ENCODE data around the gene VEGFC. TPM values are rescaled to one million over a fixed set of nuclear protein-coding genes. Genes with fewer than 3 reads are reported as not detected.
A peak's percentile ranks its signal among the peaks of the same experiment; 100 is the strongest.

VEGFC gene
- total RNA-seq, 1 donor from 2014 or later: 8.7 TPM

- TF ChIP-seq, protein P1, sequence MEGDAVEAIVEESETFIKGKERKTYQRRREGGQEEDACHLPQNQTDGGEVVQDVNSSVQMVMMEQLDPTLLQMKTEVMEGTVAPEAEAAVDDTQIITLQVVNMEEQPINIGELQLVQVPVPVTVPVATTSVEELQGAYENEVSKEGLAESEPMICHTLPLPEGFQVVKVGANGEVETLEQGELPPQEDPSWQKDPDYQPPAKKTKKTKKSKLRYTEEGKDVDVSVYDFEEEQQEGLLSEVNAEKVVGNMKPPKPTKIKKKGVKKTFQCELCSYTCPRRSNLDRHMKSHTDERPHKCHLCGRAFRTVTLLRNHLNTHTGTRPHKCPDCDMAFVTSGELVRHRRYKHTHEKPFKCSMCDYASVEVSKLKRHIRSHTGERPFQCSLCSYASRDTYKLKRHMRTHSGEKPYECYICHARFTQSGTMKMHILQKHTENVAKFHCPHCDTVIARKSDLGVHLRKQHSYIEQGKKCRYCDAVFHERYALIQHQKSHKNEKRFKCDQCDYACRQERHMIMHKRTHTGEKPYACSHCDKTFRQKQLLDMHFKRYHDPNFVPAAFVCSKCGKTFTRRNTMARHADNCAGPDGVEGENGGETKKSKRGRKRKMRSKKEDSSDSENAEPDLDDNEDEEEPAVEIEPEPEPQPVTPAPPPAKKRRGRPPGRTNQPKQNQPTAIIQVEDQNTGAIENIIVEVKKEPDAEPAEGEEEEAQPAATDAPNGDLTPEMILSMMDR (IDR thresholded peaks at IDR 0.05; ENCODE audit: insufficient read depth, low read length, severe bottlenecking): no peak
- Histone ChIP-seq H3K27me3 (ENCODE audit: control insufficient read depth, insufficient read depth, low read length) (no peaks in the 10 kb centered on the region), H3K4me3 (ENCODE audit: low read depth, low read length) (no peak overlapping the region), H3K36me3 (ENCODE audit: control insufficient read depth, insufficient read depth, low read length) (peaks cover 1% of the 10 kb centered on the region)
- DNase-seq (ENCODE audit: low read depth): peak; percentile 71
- FAIRE-seq: no peak
These were observed 17.9 kb downstream of the VEGFC start for GRCh38 chr4:176774852-176775251.

DNA sequence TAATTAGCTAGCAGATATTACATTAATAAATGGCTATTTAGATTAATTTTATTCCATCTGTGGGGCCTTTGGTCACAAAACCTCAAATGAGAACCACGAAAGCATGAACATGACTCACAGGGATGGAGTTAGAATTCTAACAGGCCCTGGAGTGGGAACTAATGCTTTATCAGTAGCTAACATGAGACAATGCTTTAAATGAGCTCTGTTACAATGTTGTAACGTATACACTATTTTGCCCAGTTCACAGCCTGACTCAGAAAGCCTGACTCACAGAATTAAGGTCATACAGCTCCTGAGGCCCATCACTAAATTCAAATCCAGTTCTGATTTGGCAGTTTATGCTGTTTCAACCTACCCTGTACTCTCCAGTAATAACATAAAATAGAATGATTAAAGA lies 23.2 kb downstream of the VEGFC start:
- DNase-seq (ENCODE audit: low read depth) (peak; percentile 97), FAIRE-seq (no peak)
- H3K36me3 ChIP-seq (ENCODE audit: control insufficient read depth, insufficient read depth, low read length): peaks cover 1% of the 10 kb centered on the region
- no peaks in the 10 kb centered on the region for H3K27me3 ChIP-seq (ENCODE audit: control insufficient read depth, insufficient read depth, low read length)
- TF ChIP-seq, protein P1 (IDR thresholded peaks at IDR 0.05; ENCODE audit: insufficient read depth, low read length, severe bottlenecking): no peak
- no peak overlapping the region for H3K4me3 ChIP-seq (ENCODE audit: low read depth, low read length)

DNA sequence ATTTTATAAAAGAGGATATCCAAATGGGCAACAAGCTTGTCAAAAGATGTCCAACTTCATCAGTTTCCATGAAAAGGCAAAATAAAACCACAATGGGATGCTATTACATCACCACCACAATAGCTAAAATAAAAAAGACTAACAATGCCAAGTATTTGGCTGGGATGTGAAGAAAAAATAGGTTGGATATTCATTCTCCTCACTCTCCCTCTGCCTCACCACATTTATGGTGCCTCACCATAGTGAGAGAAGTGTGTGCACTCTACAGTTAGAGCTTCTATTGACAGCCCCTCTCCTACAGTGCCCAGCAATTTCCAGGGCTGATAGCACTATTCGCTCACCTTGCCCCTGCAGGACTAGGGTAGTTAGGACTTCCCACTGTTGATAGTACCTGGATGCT lies 25.5 kb downstream of the VEGFC start:
- Histone ChIP-seq H3K4me3 (ENCODE audit: low read depth, low read length) (no peak overlapping the region), H3K36me3 (ENCODE audit: control insufficient read depth, insufficient read depth, low read length) (no peaks in the 10 kb centered on the region), H3K27me3 (ENCODE audit: control insufficient read depth, insufficient read depth, low read length) (no peaks in the 10 kb centered on the region)
- FAIRE-seq (no peak), DNase-seq (ENCODE audit: low read depth) (no peak)
- TF ChIP-seq, protein P1 (IDR thresholded peaks at IDR 0.05; ENCODE audit: insufficient read depth, low read length, severe bottlenecking): no peak

GRCh38 chr4:176762661-176763308 lies 29.9 kb downstream of the VEGFC start:
- FAIRE-seq (no peak), DNase-seq (ENCODE audit: low read depth) (no peak)
- Histone ChIP-seq H3K27me3 (ENCODE audit: control insufficient read depth, insufficient read depth, low read length) (no peaks in the 10 kb centered on the region), H3K36me3 (ENCODE audit: control insufficient read depth, insufficient read depth, low read length) (no peaks in the 10 kb centered on the region), H3K4me3 (ENCODE audit: low read depth, low read length) (no peak overlapping the region)
- TF ChIP-seq, protein P1 (IDR thresholded peaks at IDR 0.05; ENCODE audit: insufficient read depth, low read length, severe bottlenecking): no peak

GRCh38 chr4:176761872-176762271 lies 30.9 kb downstream of the VEGFC start:
- Histone ChIP-seq H3K27me3 (ENCODE audit: control insufficient read depth, insufficient read depth, low read length) (no peaks in the 10 kb centered on the region), H3K36me3 (ENCODE audit: control insufficient read depth, insufficient read depth, low read length) (no peaks in the 10 kb centered on the region), H3K4me3 (ENCODE audit: low read depth, low read length) (no peak overlapping the region)
- TF ChIP-seq, protein P1 (IDR thresholded peaks at IDR 0.05; ENCODE audit: insufficient read depth, low read length, severe bottlenecking): no peak
- no peak for DNase-seq (ENCODE audit: low read depth)
- no peak for FAIRE-seq

DNA sequence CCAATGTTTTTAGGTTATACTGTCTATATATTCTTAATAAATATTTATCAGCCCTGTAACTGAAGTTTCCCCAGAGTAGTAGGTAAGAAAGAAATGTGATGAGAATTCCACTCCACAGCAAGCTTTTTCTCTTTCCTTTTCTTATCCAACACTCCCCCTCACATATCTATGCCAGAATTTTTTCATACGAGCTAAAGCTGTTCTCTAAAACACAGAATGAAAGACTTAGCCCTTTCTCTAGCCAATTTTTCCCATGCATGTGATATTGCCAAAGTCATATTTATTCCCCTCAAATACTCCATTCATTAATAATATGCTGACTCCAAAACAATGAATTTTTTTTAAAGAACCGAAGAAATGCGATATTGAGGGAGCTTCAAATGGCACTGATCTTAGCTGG lies 32.3 kb downstream of the VEGFC start:
- no peak for DNase-seq (ENCODE audit: low read depth)
- no peaks in the 10 kb centered on the region for H3K36me3 ChIP-seq (ENCODE audit: control insufficient read depth, insufficient read depth, low read length)
- H3K4me3 ChIP-seq (ENCODE audit: low read depth, low read length): no peak overlapping the region
- no peaks in the 10 kb centered on the region for H3K27me3 ChIP-seq (ENCODE audit: control insufficient read depth, insufficient read depth, low read length)
- no peak for FAIRE-seq
- TF ChIP-seq, protein P1 (IDR thresholded peaks at IDR 0.05; ENCODE audit: insufficient read depth, low read length, severe bottlenecking): no peak

All from bronchial epithelial cell (primary cell).